DMS 273 (cell line): ENCODE data around the gene CRABP2.

Experiments used
- DNase-seq: peaks from one replicate; lab custom pipeline; 2025; ENCODE audit not compliant: unreplicated experiment; lab: John Stamatoyannopoulos, UW

Gene CRABP2

GRCh38 chr1:156670791-156671190 is 34.6 kb downstream of the CRABP2 start:
- DNase-seq: no peak

GRCh38 chr1:156670359-156670758 is 35.0 kb downstream of the CRABP2 start:
- no peak for DNase-seq

- DNase-seq: no peak
These were observed 35.6 kb downstream of the CRABP2 start for GRCh38 chr1:156669794-156670193.

GRCh38 chr1:156668801-156669637 is 36.4 kb downstream of the CRABP2 start:
- peak; percentile 55 for DNase-seq

- no peak for DNase-seq
These were observed 37.2 kb downstream of the CRABP2 start for GRCh38 chr1:156667968-156668709.

DNA sequence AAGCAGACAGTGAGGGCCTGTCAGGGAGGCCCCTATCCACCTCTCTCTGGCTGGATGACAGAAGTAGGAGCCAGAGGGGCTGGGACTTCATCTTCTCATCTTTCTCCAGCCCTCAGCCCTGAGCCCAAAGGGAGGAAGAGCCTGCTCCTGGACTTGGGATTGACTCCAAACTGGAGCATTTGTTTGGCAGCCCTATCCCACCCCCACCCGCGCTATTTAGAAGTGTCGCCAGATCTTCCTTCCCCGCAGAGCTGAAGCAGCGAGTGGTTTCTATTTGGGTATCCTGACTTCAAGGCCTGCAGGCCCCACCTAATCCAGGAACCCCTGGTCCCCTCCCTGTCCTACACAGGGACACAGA is 37.8 kb downstream of the CRABP2 start:
- DNase-seq: peak; percentile 44

DNA sequence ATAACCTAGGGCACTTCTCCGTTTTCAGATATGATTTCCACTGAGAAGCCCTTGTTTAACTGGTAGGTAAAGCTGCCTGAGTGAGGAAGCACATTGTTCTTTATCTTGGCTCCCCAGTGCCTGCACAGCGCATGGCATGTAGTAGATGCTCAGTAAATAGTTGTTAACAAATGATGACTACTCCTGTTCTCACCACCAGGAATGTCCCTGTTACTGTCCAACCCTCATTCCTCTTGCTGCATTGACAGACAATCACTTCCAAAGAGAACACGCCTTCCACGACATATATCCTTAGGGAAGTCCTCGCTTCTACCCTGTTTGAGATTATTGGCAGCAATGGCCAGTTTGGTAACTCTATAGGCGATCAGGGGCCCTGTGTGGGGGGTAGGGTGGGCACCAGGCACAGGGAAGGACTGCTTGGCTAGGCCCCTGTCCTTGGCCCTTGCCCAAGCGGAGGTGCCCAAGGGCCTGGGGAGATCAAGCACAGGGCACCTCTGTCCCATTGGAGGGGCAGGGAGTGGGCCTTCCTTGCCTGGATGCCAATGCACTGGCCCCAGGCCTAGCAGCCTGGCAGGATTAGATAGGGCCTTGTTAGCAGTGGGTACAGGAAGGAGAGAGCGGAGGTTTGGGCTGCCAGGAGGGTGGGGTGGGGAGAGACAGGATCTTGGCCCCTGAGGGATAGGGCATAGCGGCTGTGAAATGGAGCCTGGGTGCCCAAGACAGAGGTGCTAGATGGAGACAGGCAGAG is 38.3 kb downstream of the CRABP2 start:
- DNase-seq: no peak

GRCh38 chr1:156665539-156665938 is 39.8 kb downstream of the CRABP2 start:
- DNase-seq: no peak

DNA sequence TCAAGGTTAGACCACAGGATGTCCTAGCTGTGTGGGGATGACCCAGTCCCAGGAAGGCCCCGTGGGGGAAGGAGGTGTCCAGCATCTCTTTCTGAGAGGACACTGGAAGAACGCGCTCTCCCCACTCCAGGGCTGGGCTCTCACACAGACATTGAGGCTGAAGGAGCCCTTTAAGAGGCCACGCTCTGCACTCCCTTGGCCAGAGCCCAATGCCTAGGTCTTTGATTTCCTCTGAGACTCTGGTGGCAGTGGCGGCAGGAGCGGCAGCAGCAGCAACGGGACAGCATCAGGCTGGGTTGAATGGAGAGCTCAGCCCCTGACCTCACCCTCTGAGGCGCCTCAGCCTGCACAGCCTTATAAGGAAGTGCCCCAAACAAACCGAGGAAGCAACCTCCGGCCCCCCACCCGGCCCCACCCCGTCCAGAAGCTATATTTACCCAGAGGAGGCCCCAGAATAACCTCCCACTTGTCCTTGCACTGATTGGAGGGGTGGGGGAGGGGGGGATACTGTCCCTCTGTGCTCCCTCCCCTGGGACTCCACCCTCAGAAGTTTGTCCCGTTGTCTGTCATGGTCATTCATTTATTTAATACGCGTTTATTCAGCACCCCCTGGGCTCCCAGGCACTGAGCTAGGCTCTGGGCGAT is 40.5 kb downstream of the CRABP2 start:
- DNase-seq: peak; percentile 53

GRCh38 chr1:156664046-156664766 is 41.2 kb downstream of the CRABP2 start:
- DNase-seq: peak; percentile 30

DNA sequence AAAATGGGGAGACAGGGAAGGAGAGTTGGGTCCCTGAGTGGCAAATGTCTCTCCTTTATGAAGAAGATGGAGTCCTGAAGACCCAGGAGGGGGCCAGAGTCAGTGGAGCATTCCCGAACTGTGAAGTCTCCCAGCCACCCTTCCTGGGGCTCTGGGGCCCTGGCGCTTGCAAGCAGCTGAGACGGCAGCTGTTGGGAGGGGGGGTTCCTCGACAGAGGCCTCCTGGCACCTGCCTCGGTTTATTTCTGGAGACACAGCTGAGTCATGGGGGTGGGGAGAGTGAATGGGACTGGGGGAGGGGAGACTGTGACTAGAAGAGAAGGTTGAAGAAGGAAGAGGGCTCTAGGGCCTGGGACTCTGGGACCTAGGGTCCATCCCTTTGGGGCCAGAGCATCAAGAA is 42.2 kb downstream of the CRABP2 start:
- DNase-seq: peak; percentile 91

GRCh38 chr1:156662800-156663055 is 42.7 kb downstream of the CRABP2 start:
- no peak for DNase-seq

GRCh38 chr1:156662005-156662799 is 43.2 kb downstream of the CRABP2 start:
- DNase-seq: no peak

DNA sequence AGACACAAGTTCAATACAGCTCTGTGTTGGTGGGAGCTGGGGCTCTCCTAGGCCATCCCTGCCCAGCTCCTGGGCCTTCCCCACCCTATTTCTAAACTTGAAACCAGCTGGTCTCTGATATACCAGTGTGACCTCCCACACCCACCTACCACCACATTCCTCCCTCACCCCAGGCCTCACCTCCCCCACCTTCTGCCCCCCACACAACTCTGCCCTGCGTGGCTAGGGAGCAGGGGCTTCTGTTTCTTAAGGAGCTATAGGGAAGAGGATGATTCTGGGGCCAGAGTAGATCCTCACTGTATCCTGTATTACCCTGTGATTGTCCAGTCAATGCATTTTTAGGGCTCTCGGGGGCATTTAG is 44.7 kb downstream of the CRABP2 start:
- no peak for DNase-seq

DNA sequence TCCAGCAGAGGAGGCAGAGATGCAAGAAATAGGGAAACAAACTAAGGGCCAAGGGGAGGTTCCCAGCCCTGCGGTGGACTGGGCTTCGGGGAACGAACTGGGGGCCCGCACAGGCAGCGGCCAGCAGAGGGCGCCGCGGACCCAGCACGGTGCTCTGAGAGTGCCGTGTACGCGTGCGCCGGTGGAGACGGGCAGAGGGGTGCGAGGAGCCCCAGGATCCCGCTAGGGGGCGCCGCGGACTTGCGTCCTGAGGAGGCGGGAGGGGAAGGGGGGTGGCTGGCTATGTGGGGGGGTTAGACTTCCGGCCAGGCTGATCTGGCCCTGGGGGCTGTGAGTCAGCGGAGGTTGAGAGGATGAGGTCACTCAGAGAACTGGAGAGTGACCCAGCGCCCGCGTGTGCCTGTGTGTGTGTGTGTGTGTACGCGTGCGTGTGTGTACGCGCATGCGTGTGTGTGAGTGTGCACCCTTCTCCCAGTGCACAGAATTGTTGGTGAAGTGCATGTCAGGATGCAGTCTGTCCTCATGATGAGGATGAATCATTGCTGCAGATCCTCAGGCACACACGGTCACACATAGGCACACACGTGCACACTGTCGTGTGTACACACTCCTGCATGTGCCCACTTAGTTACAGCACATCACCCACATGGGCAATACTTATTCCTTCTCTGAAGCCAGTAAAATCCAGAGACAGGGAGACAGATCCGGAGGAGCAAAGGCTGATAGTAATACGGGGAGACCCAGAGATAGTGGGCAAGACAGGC is 45.2 kb downstream of the CRABP2 start:
- DNase-seq: peak; percentile 98

DNA sequence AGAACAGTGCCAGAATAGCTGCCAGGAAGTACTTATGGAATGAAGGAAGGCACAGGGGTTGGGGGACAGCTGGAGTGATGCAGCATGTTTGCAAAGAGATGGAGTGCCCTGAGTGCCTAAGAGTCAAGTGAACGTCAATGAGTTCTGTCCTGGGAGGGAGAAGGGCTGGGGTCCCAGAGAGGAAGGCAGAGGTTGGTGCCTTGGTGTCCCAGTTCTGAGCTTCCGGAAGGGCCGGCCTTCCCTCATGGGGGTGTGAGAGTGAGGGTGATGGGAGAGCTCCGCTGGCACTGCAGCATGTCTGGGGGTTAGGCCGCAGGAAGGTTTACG is 45.8 kb downstream of the CRABP2 start:
- no peak for DNase-seq

- no peak for DNase-seq
These were observed 46.3 kb downstream of the CRABP2 start for GRCh38 chr1:156658945-156659574.

DNA sequence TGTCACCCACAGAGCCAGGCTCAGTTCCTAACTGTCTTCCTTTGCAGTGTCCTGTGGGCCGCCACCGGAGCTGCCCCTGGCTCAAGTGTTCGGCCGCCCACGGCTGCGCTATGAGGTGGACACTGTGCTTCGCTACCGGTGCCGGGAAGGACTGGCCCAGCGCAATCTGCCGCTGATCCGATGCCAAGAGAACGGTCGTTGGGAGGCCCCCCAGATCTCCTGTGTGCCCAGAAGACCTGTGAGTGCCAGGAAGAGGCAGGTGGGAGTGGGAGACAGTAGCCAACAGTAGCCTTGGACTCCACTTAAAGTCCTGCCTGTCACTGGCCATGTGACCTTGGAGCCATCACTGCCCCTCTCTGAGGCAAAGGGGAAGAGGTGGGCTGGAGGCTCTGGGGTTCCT is 46.9 kb downstream of the CRABP2 start:
- no peak for DNase-seq

DNA sequence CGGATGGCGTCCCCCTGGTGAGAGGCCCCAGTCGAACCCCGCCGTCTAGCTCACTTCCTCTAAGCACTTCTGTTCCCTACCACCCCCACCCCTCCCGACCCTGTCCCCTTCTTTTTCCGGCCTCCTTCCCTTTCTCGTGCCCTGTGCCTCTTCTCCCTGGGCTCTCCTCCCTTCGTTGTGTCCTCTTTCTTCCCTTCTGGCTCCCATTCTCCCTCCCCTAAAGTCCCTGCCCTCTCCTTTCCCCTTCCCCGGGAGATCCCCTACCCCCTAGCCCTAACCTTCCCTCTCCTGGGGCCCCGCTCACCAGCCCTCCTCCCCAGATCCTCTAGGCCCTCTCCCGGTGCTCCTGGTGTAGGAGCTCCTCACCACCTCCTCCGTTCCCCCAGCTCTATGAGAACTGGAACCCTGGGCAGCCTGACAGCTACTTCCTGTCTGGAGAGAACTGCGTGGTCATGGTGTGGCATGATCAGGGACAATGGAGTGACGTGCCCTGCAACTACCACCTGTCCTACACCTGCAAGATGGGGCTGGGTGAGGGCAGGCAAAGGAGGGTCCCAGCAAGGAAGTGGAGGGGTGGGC is 47.6 kb downstream of the CRABP2 start:
- DNase-seq: no peak
